Effector memory CD8-positive, alpha-beta T cell (primary cell): ENCODE measurements around the gene CEP78.

Experiments used
- ATAC-seq: fragments of 150-1000 bp; cut with Tn5 transposase; replicated peaks from 2 replicates; pipeline ENCODE4 v1.10.0; 2021; ENCODE audit warnings: mild to moderate bottlenecking, moderate library complexity
- DNase-seq, 3 experiments: peaks; one replicate each; pipeline ENCODE4 v3.0.0; 2021
- H3K27ac Mint-ChIP-seq, 2 donors: one replicate each; pipeline ENCODE4 v1.8.0; 2022; ENCODE audit warnings: mild to moderate bottlenecking in 2 of 2, mixed read lengths in 2 of 2, moderate library complexity in 2 of 2
- H3K27me3 Mint-ChIP-seq, 2 donors: one replicate each; pipeline ENCODE4 v1.8.0; 2022; ENCODE audit warnings: mixed read lengths in 2 of 2
- H3K36me3 Mint-ChIP-seq: one replicate; pipeline ENCODE4 v1.8.0; 2022; ENCODE audit warnings: mild to moderate bottlenecking, moderate library complexity, mixed read lengths; ENCODE audit not compliant: insufficient read depth
- H3K4me1 Mint-ChIP-seq, 2 donors: one replicate each; pipeline ENCODE4 v1.8.0; 2022; ENCODE audit warnings: low read depth in 2 of 2, mixed read lengths in 2 of 2
- H3K4me3 Mint-ChIP-seq, 2 donors: one replicate each; pipeline ENCODE4 v1.8.0; 2022; ENCODE audit warnings: mild to moderate bottlenecking in 2 of 2, mixed read lengths in 2 of 2, moderate library complexity in 2 of 2
- H3K9me3 Mint-ChIP-seq, 2 donors: one replicate each; pipeline ENCODE4 v1.8.0; 2022; ENCODE audit warnings: mixed read lengths in 2 of 2

The CEP78 gene

DNA sequence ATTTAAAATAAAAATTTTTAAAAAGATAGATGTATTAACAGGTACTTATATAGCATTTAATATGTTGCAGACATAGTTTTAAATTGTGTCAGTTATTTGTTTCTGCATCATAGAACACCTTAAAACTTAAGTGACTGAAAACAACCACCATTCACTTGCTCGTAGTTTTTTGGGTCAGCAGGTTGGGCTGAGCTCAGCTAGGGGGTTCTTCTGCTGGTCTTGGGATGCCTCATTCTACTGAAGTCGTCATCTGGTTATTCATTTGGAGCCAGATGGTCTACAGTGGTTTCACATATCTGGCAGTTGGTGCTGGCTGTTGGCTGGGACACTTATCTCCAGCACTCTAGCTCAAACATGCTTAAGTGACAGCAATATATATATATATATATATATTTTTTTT lies 90.7 kb downstream of the CEP78 start:
- H3K4me1 Mint-ChIP-seq: no peaks in the 10 kb centered on the region
- DNase-seq (no peak), ATAC-seq (no peak)
- H3K27ac Mint-ChIP-seq: no peak overlapping the region
- no peak overlapping the region for H3K4me3 Mint-ChIP-seq
- no peaks in the 10 kb centered on the region for H3K36me3 Mint-ChIP-seq
- H3K9me3 Mint-ChIP-seq: no peaks in the 10 kb centered on the region
- H3K27me3 Mint-ChIP-seq: no peaks in the 10 kb centered on the region
